Keratinocyte (primary cell): Measurements from ENCODE around the gene ADAMTSL3.

Source experiments
- CTCF ChIP-seq, 3 experiments: IDR thresholded peaks in 1 of 3; conservative IDR thresholded peaks in 1 of 3; optimal IDR thresholded peaks in 1 of 3; 2 replicates in 2 of 3; 3 replicates in 1 of 3; pipeline versions ENCODE3 to v1.5.1; 2011; ENCODE audit warnings: low read length in 3 of 3, mild to moderate bottlenecking in 3 of 3, moderate library complexity in 2 of 3, control low read depth in 1 of 3, inconsistent platforms in 1 of 3; ENCODE audit not compliant: insufficient read depth in 2 of 3; ENCODE audit errors: extremely low read depth in 1 of 3
- EZH2 ChIP-seq: IDR thresholded peaks from one replicate; pipeline ENCODE4 v1.6.1; 2012; ENCODE audit warnings: inconsistent platforms, mild to moderate bottlenecking, low read length, moderate library complexity

GRCh38 chr15:83659417-83659812 is 5.5 kb downstream of the ADAMTSL3 start:
- TF ChIP-seq CTCF (optimal IDR thresholded peaks at IDR 0.05 in 1 of 3, IDR thresholded peaks at IDR 0.05 in 1 of 3, conservative IDR thresholded peaks at IDR 0.05 in 1 of 3; ENCODE audit: extremely low read depth in 1 of 3, insufficient read depth in 2 of 3, low read length in 3 of 3) (no peak), EZH2 (no peak)
